Activated CD4-positive, alpha-beta T cell treated with anti-CD3 and anti-CD28 coated beads for 36 hours (primary cell): Measurements from ENCODE around the gene KLHL17. TPM values are rescaled to one million over a fixed set of nuclear protein-coding genes. Genes with fewer than 3 reads are reported as not detected.
"Not testable (repeated sequence)": the region's sequence is repeated elsewhere in the genome, so short reads cannot be mapped to it uniquely, and the experiment has no call there.

Source experiments
- ATAC-seq: fragments of 200-7000 bp; cut with Tn5 transposase; one replicate; pipeline ENCODE4 v1.10.0; 2021; ENCODE audit warnings: mild to moderate bottlenecking, moderate library complexity
- CTCF ChIA-PET: fragments of 350-600 bp; sonication (Branson Sonifier 250); formaldehyde crosslinking; loops from one replicate; lab custom pipeline; 2021; ENCODE audit warnings: antibody characterized with exemption; lab: Charles Lee
- POLR2A ChIA-PET: fragments of 350-600 bp; sonication (Branson Sonifier 250); formaldehyde crosslinking; loops from one replicate; lab custom pipeline; 2021; ENCODE audit warnings: antibody characterized with exemption, inconsistent platforms; lab: Charles Lee
- DNase-seq: peaks from one replicate; pipeline ENCODE4 v3.0.0-alpha.2; 2020
- H3K27ac Mint-ChIP-seq: one replicate; pipeline ENCODE4 v1.8.0; 2021; ENCODE audit warnings: mixed read lengths
- H3K27me3 Mint-ChIP-seq: one replicate; pipeline ENCODE4 v1.8.0; 2021; ENCODE audit warnings: mixed read lengths
- H3K36me3 Mint-ChIP-seq: one replicate; pipeline ENCODE4 v1.8.0; 2021; ENCODE audit warnings: low read depth, mixed read lengths
- H3K4me1 Mint-ChIP-seq: one replicate; pipeline ENCODE4 v1.8.0; 2021; ENCODE audit warnings: mixed read lengths
- H3K4me3 Mint-ChIP-seq: one replicate; pipeline ENCODE4 v1.8.0; 2021; ENCODE audit warnings: mild to moderate bottlenecking, moderate library complexity, mixed read lengths
- H3K9me3 Mint-ChIP-seq: one replicate; pipeline ENCODE4 v1.8.0; 2021; ENCODE audit warnings: low read depth, mixed read lengths
- intact Hi-C, 2 experiments: fragments of 100-400 bp; cut with DNase I in 1 of 2; cut with micrococcal nuclease in 1 of 2; formaldehyde crosslinking; loops; one replicate each; pipeline versions ENCODE4 v1.14.2 to v1.15.1; 2022 to 2024; cut with DNase I, micrococcal nuclease
- total RNA-seq, 2 experiments: library from RNA; stranded (reverse); gene quantifications; one replicate each; pipeline ENCODE4 v1.2.3, GENCODE V29; 2021

KLHL17 gene
- total RNA-seq, 2 experiments from 2014 or later, result 16.8 to 21.7 TPM

GRCh38 chr1:946811-947210 is 13.6 kb upstream of the KLHL17 start:
- DNase-seq, CTCF ChIA-PET, intact Hi-C loops, H3K27ac Mint-ChIP-seq, ATAC-seq, H3K4me1 Mint-ChIP-seq, POLR2A ChIA-PET, H3K27me3 Mint-ChIP-seq, H3K9me3 Mint-ChIP-seq, H3K4me3 Mint-ChIP-seq: not testable (repeated sequence)
- H3K36me3 Mint-ChIP-seq, result peaks cover 41% of the 10 kb centered on the region

- Mint-ChIP-seq H3K27ac (no peak overlapping the region), H3K27me3 (no peaks in the 10 kb centered on the region), H3K4me3 (no peak overlapping the region), H3K4me1 (no peaks in the 10 kb centered on the region), H3K9me3 (no peaks in the 10 kb centered on the region), H3K36me3 (peaks cover 45% of the 10 kb centered on the region)
- intact Hi-C loops, result no loop called here
- CTCF ChIA-PET, result no interaction called here
- POLR2A ChIA-PET, result no interaction called here
- no peak for ATAC-seq
- no peak for DNase-seq
These were observed 12.4 kb upstream of the KLHL17 start for GRCh38 chr1:947958-948357.

GRCh38 chr1:950268-950667 is 10.1 kb upstream of the KLHL17 start:
- intact Hi-C loops, result no loop called here
- H3K4me3 Mint-ChIP-seq, result no peak overlapping the region

GRCh38 chr1:950881-951280 is 9.5 kb upstream of the KLHL17 start:
- Mint-ChIP-seq H3K4me1 (no peaks in the 10 kb centered on the region), H3K36me3 (peaks cover 50% of the 10 kb centered on the region), H3K9me3 (no peaks in the 10 kb centered on the region), H3K4me3 (no peak overlapping the region), H3K27me3 (no peaks in the 10 kb centered on the region), H3K27ac (no peak overlapping the region)
- no peak for ATAC-seq
- no peak for DNase-seq
- intact Hi-C loops, result no loop called here
- ChIA-PET POLR2A (no interaction called here), CTCF (no interaction called here)

More at GRCh38 chr1:950268-950667, 10.1 kb upstream of the KLHL17 start:
- H3K36me3 Mint-ChIP-seq, result peaks cover 50% of the 10 kb centered on the region
- DNase-seq (no peak), ATAC-seq (no peak)
- no peaks in the 10 kb centered on the region for H3K4me1 Mint-ChIP-seq
- H3K9me3 Mint-ChIP-seq, result no peaks in the 10 kb centered on the region
- ChIA-PET CTCF (no interaction called here), POLR2A (no interaction called here)
- H3K27ac Mint-ChIP-seq, result no peak overlapping the region
- no peaks in the 10 kb centered on the region for H3K27me3 Mint-ChIP-seq

- H3K9me3 Mint-ChIP-seq, result no peaks in the 10 kb centered on the region
- H3K4me3 Mint-ChIP-seq, result no peak overlapping the region
- no peaks in the 10 kb centered on the region for H3K4me1 Mint-ChIP-seq
- peaks cover 48% of the 10 kb centered on the region for H3K36me3 Mint-ChIP-seq
- DNase-seq (no peak), ATAC-seq (no peak)
- no peak overlapping the region for H3K27ac Mint-ChIP-seq
- intact Hi-C loops, result no loop called here
- ChIA-PET CTCF (no interaction called here), POLR2A (no interaction called here)
- no peaks in the 10 kb centered on the region for H3K27me3 Mint-ChIP-seq
These were observed 9.0 kb upstream of the KLHL17 start for GRCh38 chr1:951364-951763.

GRCh38 chr1:952201-952600 is 8.2 kb upstream of the KLHL17 start:
- no peaks in the 10 kb centered on the region for H3K9me3 Mint-ChIP-seq
- intact Hi-C loops, result no loop called here
- ATAC-seq, result no peak
- no peak overlapping the region for H3K4me3 Mint-ChIP-seq
- DNase-seq, result no peak
- H3K27ac Mint-ChIP-seq, result no peak overlapping the region
- H3K36me3 Mint-ChIP-seq, result peaks cover 50% of the 10 kb centered on the region
- ChIA-PET CTCF (no interaction called here), POLR2A (no interaction called here)
- H3K4me1 Mint-ChIP-seq, result peaks cover 2% of the 10 kb centered on the region
- H3K27me3 Mint-ChIP-seq, result no peaks in the 10 kb centered on the region

- no peak overlapping the region for H3K4me3 Mint-ChIP-seq
- DNase-seq, result no peak
- H3K36me3 Mint-ChIP-seq, result peaks cover 51% of the 10 kb centered on the region
- H3K27me3 Mint-ChIP-seq, result no peaks in the 10 kb centered on the region
- H3K27ac Mint-ChIP-seq, result no peak overlapping the region
- no peak for ATAC-seq
- POLR2A ChIA-PET, result no interaction called here
- H3K4me1 Mint-ChIP-seq, result peaks cover 6% of the 10 kb centered on the region
- no peaks in the 10 kb centered on the region for H3K9me3 Mint-ChIP-seq
- CTCF ChIA-PET, result no interaction called here
- intact Hi-C loops, result no loop called here
These were observed 7.8 kb upstream of the KLHL17 start for GRCh38 chr1:952603-953002.

- no peaks in the 10 kb centered on the region for H3K9me3 Mint-ChIP-seq
- H3K27ac Mint-ChIP-seq, result no peak overlapping the region
- intact Hi-C loops, result no loop called here
- ChIA-PET CTCF (no interaction called here), POLR2A (no interaction called here)
- no peak overlapping the region for H3K4me3 Mint-ChIP-seq
- H3K27me3 Mint-ChIP-seq, result no peaks in the 10 kb centered on the region
- no peak for ATAC-seq
- peaks cover 51% of the 10 kb centered on the region for H3K36me3 Mint-ChIP-seq
- H3K4me1 Mint-ChIP-seq, result peaks cover 13% of the 10 kb centered on the region
- no peak for DNase-seq
These were observed 6.7 kb upstream of the KLHL17 start for GRCh38 chr1:953524-954320.

GRCh38 chr1:954927-955326 is 5.5 kb upstream of the KLHL17 start:
- no peak overlapping the region for H3K27ac Mint-ChIP-seq
- H3K9me3 Mint-ChIP-seq, result no peaks in the 10 kb centered on the region
- H3K27me3 Mint-ChIP-seq, result no peaks in the 10 kb centered on the region
- peaks cover 43% of the 10 kb centered on the region for H3K36me3 Mint-ChIP-seq
- DNase-seq, result no peak
- ATAC-seq, result no peak
- intact Hi-C loops, result no loop called here
- POLR2A ChIA-PET, result no interaction called here
- CTCF ChIA-PET, result no interaction called here
- H3K4me3 Mint-ChIP-seq, result no peak overlapping the region
- H3K4me1 Mint-ChIP-seq, result peaks cover 13% of the 10 kb centered on the region

GRCh38 chr1:955474-955873 is 4.9 kb upstream of the KLHL17 start:
- ChIA-PET CTCF (no interaction called here), POLR2A (no interaction called here)
- Mint-ChIP-seq H3K27me3 (no peaks in the 10 kb centered on the region), H3K9me3 (no peaks in the 10 kb centered on the region), H3K27ac (no peak overlapping the region), H3K4me3 (no peak overlapping the region), H3K4me1 (peaks cover 13% of the 10 kb centered on the region), H3K36me3 (peaks cover 39% of the 10 kb centered on the region)
- DNase-seq (no peak), ATAC-seq (no peak)
- intact Hi-C loops, result no loop called here

- Mint-ChIP-seq H3K27me3 (no peaks in the 10 kb centered on the region), H3K4me1 (peaks cover 17% of the 10 kb centered on the region), H3K4me3 (no peak overlapping the region), H3K36me3 (peaks cover 30% of the 10 kb centered on the region), H3K27ac (no peak overlapping the region), H3K9me3 (no peaks in the 10 kb centered on the region)
- DNase-seq (no peak), ATAC-seq (no peak)
- intact Hi-C loops, result no loop called here
- CTCF ChIA-PET, result no interaction called here
- POLR2A ChIA-PET, result no interaction called here
These were observed 3.7 kb upstream of the KLHL17 start for GRCh38 chr1:956636-957035.
